Panc1 (cell line): ENCODE results near the gene PRDM10. TPM values are rescaled to one million over a fixed set of nuclear protein-coding genes. Genes with fewer than 3 reads are reported as not detected.
A peak's percentile ranks its signal among the peaks of the same experiment; 100 is the strongest.

Source experiments
- ATAC-seq: fragments of 200-7000 bp; cut with Tn5 transposase; 2 replicates; pipeline ENCODE4 v1.9.1; 2020; ENCODE audit warnings: mild to moderate bottlenecking, moderate library complexity
- BruUV-seq: library from RNA; stranded (reverse); fragments of 400-500 nt; replicated peaks from 2 replicates; lab custom pipeline; 2021; lab: Mats Ljungman, UMichigan
- CTCF ChIA-PET: fragments of 300-600 bp; sonication (Branson Sonifier 250); formaldehyde crosslinking; loops from one replicate; lab custom pipeline; 2022; ENCODE audit warnings: antibody characterized with exemption; lab: Charles Lee
- POLR2A ChIA-PET: fragments of 300-600 bp; sonication (Branson Sonifier 250); formaldehyde crosslinking; loops from one replicate; lab custom pipeline; 2022; ENCODE audit warnings: antibody characterized with exemption; lab: Charles Lee
- DNase-seq: peaks from one replicate; pipeline ENCODE4 v3.0.0-alpha.2; 2010; ENCODE audit warnings: low read depth, low spot score
- H3K27ac ChIP-seq: 2 replicates; pipeline ENCODE4 v1.5.1; 2011; ENCODE audit warnings: mild to moderate bottlenecking, low read length, inconsistent platforms
- H3K27me3 ChIP-seq: fragments of 200-500 bp; sonication (Bioruptor generic); 2 replicates; pipeline ENCODE4 v1.6.0; 2014; ENCODE audit warnings: low read length, inconsistent platforms; ENCODE audit not compliant: control insufficient read depth, insufficient read depth
- H3K36me3 ChIP-seq: fragments of 200-500 bp; sonication (Bioruptor generic); 2 replicates; pipeline ENCODE4 v1.5.1; 2014; ENCODE audit warnings: inconsistent platforms, mild to moderate bottlenecking, low read length, moderate library complexity; ENCODE audit not compliant: control insufficient read depth, insufficient read depth
- H3K4me1 ChIP-seq: 2 replicates; pipeline ENCODE4 v1.5.1; 2011; ENCODE audit warnings: inconsistent platforms, mild to moderate bottlenecking, low read length, moderate library complexity; ENCODE audit not compliant: control insufficient read depth, insufficient read depth
- H3K4me3 ChIP-seq, 2 experiments: 2 replicates each; pipeline ENCODE4 v1.5.1; 2011 to 2012; ENCODE audit warnings: low read depth in 2 of 2, low read length in 2 of 2, mild to moderate bottlenecking in 2 of 2, inconsistent platforms in 1 of 2, moderate library complexity in 1 of 2
- H3K9me3 ChIP-seq: fragments of 200-500 bp; sonication (Bioruptor generic); 2 replicates; pipeline ENCODE4 v1.5.1; 2014; ENCODE audit warnings: low read depth, mild to moderate bottlenecking, inconsistent platforms, low read length, moderate library complexity; ENCODE audit not compliant: control insufficient read depth, insufficient read depth
- POLR2AphosphoS5 ChIP-seq: IDR thresholded peaks from 2 replicates; pipeline ENCODE4 v1.6.1; 2012; ENCODE audit warnings: mild to moderate bottlenecking, low read depth, low read length, moderate library complexity
- SIN3A ChIP-seq: IDR thresholded peaks from 2 replicates; pipeline ENCODE4 v1.6.1; 2012; ENCODE audit warnings: low read depth, mild to moderate bottlenecking, low read length, moderate library complexity, borderline replicate concordance; ENCODE audit not compliant: insufficient read depth
- TCF7L2 ChIP-seq: IDR thresholded peaks from 2 replicates; pipeline ENCODE4 v1.6.1; 2011; ENCODE audit warnings: mild to moderate bottlenecking, low read depth, low read length, inconsistent platforms
- in situ Hi-C: cut with HindIII; loops from 2 replicates; pipeline ENCODE4 v1.10.0; 2016; ENCODE audit warnings: low sequenced_read_pairs, low pct_unique_long_range_greater_than_20kb
- intact Hi-C: fragments of 100-400 bp; cut with micrococcal nuclease; formaldehyde crosslinking; loops from one replicate; pipeline ENCODE4 v1.10.0; 2022; ENCODE audit not compliant: unreplicated experiment
- total RNA-seq: library from RNA; stranded (reverse); gene quantifications from one replicate; pipeline ENCODE4 v1.2.1, GENCODE V29; 2021; ENCODE audit not compliant: unreplicated experiment
- TF ChIP-seq, protein P1 (sequence below), 2 experiments: IDR thresholded peaks; 2 replicates each; pipeline ENCODE4 v1.6.1; 2011 to 2012; ENCODE audit warnings: low read depth in 2 of 2, control low read depth in 1 of 2, low read length in 1 of 2, mild to moderate bottlenecking in 1 of 2, moderate library complexity in 1 of 2; ENCODE audit not compliant: insufficient read depth in 1 of 2
- TF ChIP-seq, protein P2 (sequence below): fragments of 450-650 bp; IDR thresholded peaks from 2 replicates; pipeline ENCODE4 v1.5.1; 2017; ENCODE audit warnings: mild to moderate bottlenecking

The PRDM10 gene
- total RNA-seq, 1 experiment from 2014 or later, result 12.5 TPM

DNA sequence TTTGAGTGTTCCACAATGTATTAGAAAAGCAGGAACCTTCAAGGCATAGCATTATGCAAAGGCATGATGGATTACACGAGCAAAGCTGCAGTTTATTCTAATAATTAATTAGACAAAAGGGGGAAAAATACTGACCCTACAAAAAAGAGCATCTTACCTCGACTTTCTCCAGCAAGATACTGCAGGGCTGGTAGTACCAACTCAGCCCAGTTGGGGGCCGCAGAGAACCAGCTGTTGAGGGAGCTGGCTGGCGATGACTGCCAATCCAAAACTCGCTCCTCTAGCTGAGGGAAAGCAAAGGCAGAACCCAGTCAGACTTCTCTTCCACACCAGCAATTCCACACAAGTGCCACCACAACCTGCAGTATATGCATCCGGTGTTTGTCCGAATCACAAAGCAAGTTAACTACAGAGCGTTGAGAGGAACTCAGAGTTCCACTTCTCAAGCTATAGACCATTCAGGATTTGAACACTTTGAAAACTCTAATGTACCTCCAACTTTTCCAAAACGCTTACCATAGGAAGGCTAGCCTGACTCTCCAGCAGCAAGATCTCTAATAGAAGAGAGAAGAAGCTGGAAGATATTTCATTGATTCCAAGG, 121.0 kb downstream of the PRDM10 start:
- TF ChIP-seq SIN3A, result no peak
- TF ChIP-seq TCF7L2, result no peak
- TF ChIP-seq, protein P1, sequence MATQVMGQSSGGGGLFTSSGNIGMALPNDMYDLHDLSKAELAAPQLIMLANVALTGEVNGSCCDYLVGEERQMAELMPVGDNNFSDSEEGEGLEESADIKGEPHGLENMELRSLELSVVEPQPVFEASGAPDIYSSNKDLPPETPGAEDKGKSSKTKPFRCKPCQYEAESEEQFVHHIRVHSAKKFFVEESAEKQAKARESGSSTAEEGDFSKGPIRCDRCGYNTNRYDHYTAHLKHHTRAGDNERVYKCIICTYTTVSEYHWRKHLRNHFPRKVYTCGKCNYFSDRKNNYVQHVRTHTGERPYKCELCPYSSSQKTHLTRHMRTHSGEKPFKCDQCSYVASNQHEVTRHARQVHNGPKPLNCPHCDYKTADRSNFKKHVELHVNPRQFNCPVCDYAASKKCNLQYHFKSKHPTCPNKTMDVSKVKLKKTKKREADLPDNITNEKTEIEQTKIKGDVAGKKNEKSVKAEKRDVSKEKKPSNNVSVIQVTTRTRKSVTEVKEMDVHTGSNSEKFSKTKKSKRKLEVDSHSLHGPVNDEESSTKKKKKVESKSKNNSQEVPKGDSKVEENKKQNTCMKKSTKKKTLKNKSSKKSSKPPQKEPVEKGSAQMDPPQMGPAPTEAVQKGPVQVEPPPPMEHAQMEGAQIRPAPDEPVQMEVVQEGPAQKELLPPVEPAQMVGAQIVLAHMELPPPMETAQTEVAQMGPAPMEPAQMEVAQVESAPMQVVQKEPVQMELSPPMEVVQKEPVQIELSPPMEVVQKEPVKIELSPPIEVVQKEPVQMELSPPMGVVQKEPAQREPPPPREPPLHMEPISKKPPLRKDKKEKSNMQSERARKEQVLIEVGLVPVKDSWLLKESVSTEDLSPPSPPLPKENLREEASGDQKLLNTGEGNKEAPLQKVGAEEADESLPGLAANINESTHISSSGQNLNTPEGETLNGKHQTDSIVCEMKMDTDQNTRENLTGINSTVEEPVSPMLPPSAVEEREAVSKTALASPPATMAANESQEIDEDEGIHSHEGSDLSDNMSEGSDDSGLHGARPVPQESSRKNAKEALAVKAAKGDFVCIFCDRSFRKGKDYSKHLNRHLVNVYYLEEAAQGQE (IDR thresholded peaks at IDR 0.05; ENCODE audit: insufficient read depth in 1 of 2, low read depth in 2 of 2, low read length in 1 of 2), result no peak
- TF ChIP-seq POLR2AphosphoS5, result no peak
- TF ChIP-seq, protein P2, sequence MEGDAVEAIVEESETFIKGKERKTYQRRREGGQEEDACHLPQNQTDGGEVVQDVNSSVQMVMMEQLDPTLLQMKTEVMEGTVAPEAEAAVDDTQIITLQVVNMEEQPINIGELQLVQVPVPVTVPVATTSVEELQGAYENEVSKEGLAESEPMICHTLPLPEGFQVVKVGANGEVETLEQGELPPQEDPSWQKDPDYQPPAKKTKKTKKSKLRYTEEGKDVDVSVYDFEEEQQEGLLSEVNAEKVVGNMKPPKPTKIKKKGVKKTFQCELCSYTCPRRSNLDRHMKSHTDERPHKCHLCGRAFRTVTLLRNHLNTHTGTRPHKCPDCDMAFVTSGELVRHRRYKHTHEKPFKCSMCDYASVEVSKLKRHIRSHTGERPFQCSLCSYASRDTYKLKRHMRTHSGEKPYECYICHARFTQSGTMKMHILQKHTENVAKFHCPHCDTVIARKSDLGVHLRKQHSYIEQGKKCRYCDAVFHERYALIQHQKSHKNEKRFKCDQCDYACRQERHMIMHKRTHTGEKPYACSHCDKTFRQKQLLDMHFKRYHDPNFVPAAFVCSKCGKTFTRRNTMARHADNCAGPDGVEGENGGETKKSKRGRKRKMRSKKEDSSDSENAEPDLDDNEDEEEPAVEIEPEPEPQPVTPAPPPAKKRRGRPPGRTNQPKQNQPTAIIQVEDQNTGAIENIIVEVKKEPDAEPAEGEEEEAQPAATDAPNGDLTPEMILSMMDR, result peak; percentile 85
- Histone ChIP-seq H3K4me1 (no peaks in the 10 kb centered on the region), H3K27me3 (no peaks in the 10 kb centered on the region), H3K27ac (no peak overlapping the region), H3K9me3 (no peaks in the 10 kb centered on the region), H3K4me3 (no peak overlapping the region), H3K36me3 (peaks cover 49% of the 10 kb centered on the region)
- no TSS peak for BruUV-seq
- peak; percentile 88 for ATAC-seq
- ChIA-PET POLR2A (no interaction called here), CTCF (interaction anchor here (0.6 to 1.2 kb wide), 2 partner anchors 42 to 564 kb away, joined by 3 to 5 read pairs; no protein-coding TSS in a partner anchor)
- in situ Hi-C loops (no loop called here), intact Hi-C loops (no loop called here)
- no peak for DNase-seq

DNA sequence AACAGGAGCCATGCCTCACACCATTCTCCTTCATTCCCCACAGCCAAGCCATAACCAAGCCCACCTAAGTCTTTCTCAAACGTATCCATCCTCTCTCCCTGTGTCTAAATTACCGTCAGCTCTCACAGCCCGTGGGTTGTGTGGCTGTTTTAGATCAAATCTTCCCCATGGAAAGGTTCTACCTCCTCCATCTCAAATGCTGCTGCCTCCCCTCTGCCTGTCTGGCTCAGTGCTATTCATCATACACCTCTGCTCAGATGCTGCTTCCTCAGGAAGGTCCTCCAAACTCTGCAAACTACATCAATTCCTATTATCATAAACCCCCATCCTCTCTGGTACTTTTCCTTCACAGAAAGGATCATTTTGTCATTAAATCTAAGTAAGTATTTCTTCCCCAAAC, 122.3 kb downstream of the PRDM10 start:
- TF ChIP-seq, protein P2, result no peak
- TF ChIP-seq TCF7L2 (no peak), SIN3A (no peak), POLR2AphosphoS5 (no peak)
- TF ChIP-seq, protein P1 (IDR thresholded peaks at IDR 0.05; ENCODE audit: insufficient read depth in 1 of 2, low read depth in 2 of 2, low read length in 1 of 2), result no peak
- intact Hi-C loops, result no loop called here
- Histone ChIP-seq H3K4me1 (no peaks in the 10 kb centered on the region), H3K4me3 (no peak overlapping the region), H3K9me3 (no peaks in the 10 kb centered on the region), H3K27ac (no peak overlapping the region), H3K27me3 (no peaks in the 10 kb centered on the region), H3K36me3 (peaks cover 43% of the 10 kb centered on the region)
- no TSS peak for BruUV-seq
- ChIA-PET POLR2A (no interaction called here), CTCF (no interaction called here)
- in situ Hi-C loops, result no loop called here
- ATAC-seq (no peak), DNase-seq (no peak)
